ENCODE measurements around the gene HIF1A. TPM values are rescaled to one million over a fixed set of nuclear protein-coding genes. Genes with fewer than 3 reads are reported as not detected.

The HIF1A gene
- total and polyA plus RNA-seq, 4 donors, result 15.4 to 79.2 (median 34.8) TPM

- Histone ChIP-seq H3K36me3 (ENCODE audit: control insufficient read depth in 4 of 4, insufficient read depth in 3 of 4, low read depth in 1 of 4, low read length in 3 of 4) (no peaks in the 10 kb centered on the region), H3K9ac (ENCODE audit: low read depth in 1 of 2, low read length in 2 of 2) (no peak overlapping the region), H3K27ac (ENCODE audit: low read depth in 1 of 2, low read length in 2 of 2) (no peak overlapping the region), H3K9me3 (ENCODE audit: control insufficient read depth in 4 of 4, low read length in 3 of 4) (no peaks in the 10 kb centered on the region), H3K27me3 (ENCODE audit: control insufficient read depth in 4 of 4, insufficient read depth in 4 of 4, low read length in 3 of 4) (no peaks in the 10 kb centered on the region), H3K4me1 (ENCODE audit: control insufficient read depth in 4 of 4, insufficient read depth in 4 of 4, low read length in 3 of 4) (peaks cover 0 to 2% (median 0%) of the 10 kb centered on the region in 4 donors), H3K4me3 (ENCODE audit: low read depth in 1 of 3, low read length in 3 of 3) (no peak overlapping the region)
- 92% methylated on average over 2 of the region's 2 CpGs for WGBS
- no peak for DNase-seq (ENCODE audit: low spot score)
- no peak for TF ChIP-seq CTCF (IDR thresholded peaks at IDR 0.05; ENCODE audit: low read depth, low read length, missing input control)
- TF ChIP-seq REST (IDR thresholded peaks at IDR 0.05), result no peak
- TF ChIP-seq SP1 (IDR thresholded peaks at IDR 0.05), result no peak
- no peak for TF ChIP-seq YY1 (IDR thresholded peaks at IDR 0.05)
- no peak for TF ChIP-seq ZBTB33 (IDR thresholded peaks at IDR 0.05)
- no peak for TF ChIP-seq ATF3 (IDR thresholded peaks at IDR 0.05)
- TF ChIP-seq MAX (IDR thresholded peaks at IDR 0.05), result no peak
- TF ChIP-seq HNF4G (IDR thresholded peaks at IDR 0.05), result no peak
- no peak for TF ChIP-seq FOXA1 (IDR thresholded peaks at IDR 0.05)
- TF ChIP-seq RAD21 (IDR thresholded peaks at IDR 0.05), result no peak
- no peak for TF ChIP-seq JUND (IDR thresholded peaks at IDR 0.05)
- no peak for TF ChIP-seq TAF1 (conservative IDR thresholded peaks at IDR 0.05)
- TF ChIP-seq RXRA (IDR thresholded peaks at IDR 0.05), result no peak
- TF ChIP-seq NR2F2 (IDR thresholded peaks at IDR 0.05), result no peak
- TF ChIP-seq GABPA (IDR thresholded peaks at IDR 0.05 in 1 of 2, conservative IDR thresholded peaks at IDR 0.05 in 1 of 2), result no peak
- no peak for TF ChIP-seq FOXA2 (IDR thresholded peaks at IDR 0.05)
- TF ChIP-seq HNF4A (conservative IDR thresholded peaks at IDR 0.05), result no peak
- no peak for TF ChIP-seq EGR1 (IDR thresholded peaks at IDR 0.05; ENCODE audit: low read depth in 2 of 2)
These were observed 35.7 kb upstream of the HIF1A start for GRCh38 chr14:61659582-61659981.

All from liver (tissue), 9 donors.